Fibroblast of the conjunctiva (primary cell): ENCODE measurements around the gene SIL1.
"Not testable (repeated sequence)": the region's sequence is repeated elsewhere in the genome, so short reads cannot be mapped to it uniquely, and the experiment has no call there.

Source experiments
- DNase-seq: peaks from one replicate; pipeline ENCODE4 v3.0.0-alpha.2; 2010; ENCODE audit warnings: low read depth

The SIL1 gene

GRCh38 chr5:139177281-139177680 is 20.9 kb downstream of the SIL1 start:
- DNase-seq, result not testable (repeated sequence)

- DNase-seq, result not testable (repeated sequence)
Observed at GRCh38 chr5:139174382-139174781, 23.8 kb downstream of the SIL1 start.

- no peak for DNase-seq
Observed at GRCh38 chr5:139171779-139172404, 26.3 kb downstream of the SIL1 start.

- DNase-seq, result no peak
Observed at GRCh38 chr5:139167952-139168720, 30.0 kb downstream of the SIL1 start.

GRCh38 chr5:139167533-139167932 is 30.6 kb downstream of the SIL1 start:
- DNase-seq, result no peak

GRCh38 chr5:139167063-139167462 is 31.1 kb downstream of the SIL1 start:
- DNase-seq, result no peak

- DNase-seq, result not testable (repeated sequence)
Observed at GRCh38 chr5:139164897-139165296, 33.3 kb downstream of the SIL1 start.

- no peak for DNase-seq
Observed at GRCh38 chr5:139164020-139164419, 34.1 kb downstream of the SIL1 start.

- no peak for DNase-seq
Observed at GRCh38 chr5:139162448-139162847, 35.7 kb downstream of the SIL1 start.

- no peak for DNase-seq
Observed at GRCh38 chr5:139158791-139159190, 39.4 kb downstream of the SIL1 start.

GRCh38 chr5:139157556-139157955 is 40.6 kb downstream of the SIL1 start:
- no peak for DNase-seq

GRCh38 chr5:139156814-139157213 is 41.4 kb downstream of the SIL1 start:
- no peak for DNase-seq

GRCh38 chr5:139155333-139155732 is 42.8 kb downstream of the SIL1 start:
- DNase-seq, result no peak

GRCh38 chr5:139151902-139152301 is 46.3 kb downstream of the SIL1 start:
- no peak for DNase-seq

GRCh38 chr5:139150367-139150999 is 47.7 kb downstream of the SIL1 start:
- no peak for DNase-seq

GRCh38 chr5:139149477-139150199 is 48.5 kb downstream of the SIL1 start:
- DNase-seq, result no peak

- DNase-seq, result no peak
Observed at GRCh38 chr5:139148986-139149385, 49.2 kb downstream of the SIL1 start.

GRCh38 chr5:139148306-139148705 is 49.9 kb downstream of the SIL1 start:
- no peak for DNase-seq

GRCh38 chr5:139147483-139148087 is 50.6 kb downstream of the SIL1 start:
- DNase-seq, result peak; percentile 16

- no peak for DNase-seq
Observed at GRCh38 chr5:139146809-139147482, 51.2 kb downstream of the SIL1 start.

GRCh38 chr5:139141446-139142204 is 56.5 kb downstream of the SIL1 start:
- DNase-seq, result peak; percentile 80
